Chondrocyte (in vitro differentiated cells): Measurements from ENCODE around the gene THAP12. TPM values are rescaled to one million over a fixed set of nuclear protein-coding genes. Genes with fewer than 3 reads are reported as not detected.

Experiments
- DNase-seq: peaks from one replicate; pipeline ENCODE4 v3.0.0; 2021; ENCODE audit warnings: mixed read lengths, low spot score
- H3K27ac Mint-ChIP-seq: one replicate; pipeline ENCODE4 v1.8.0; 2021; ENCODE audit warnings: mild to moderate bottlenecking, moderate library complexity, mixed read lengths; ENCODE audit not compliant: unreplicated experiment
- H3K27me3 Mint-ChIP-seq: 2 replicates; pipeline ENCODE4 v1.8.0; 2021; ENCODE audit warnings: low read depth, mixed read lengths
- H3K36me3 Mint-ChIP-seq: 2 replicates; pipeline ENCODE4 v1.8.0; 2021; ENCODE audit warnings: low read depth, mixed read lengths
- H3K4me1 Mint-ChIP-seq: 2 replicates; pipeline ENCODE4 v1.8.0; 2021; ENCODE audit warnings: low read depth, mild to moderate bottlenecking, mixed read lengths
- H3K4me3 Mint-ChIP-seq: one replicate; pipeline ENCODE4 v1.8.0; 2021; ENCODE audit warnings: mild to moderate bottlenecking, moderate library complexity, mixed read lengths; ENCODE audit not compliant: unreplicated experiment
- H3K9me3 Mint-ChIP-seq: 2 replicates; pipeline ENCODE4 v1.8.0; 2021; ENCODE audit warnings: low read depth, mixed read lengths
- total RNA-seq: library from RNA; stranded (reverse); gene quantifications from 3 replicates; pipeline ENCODE4 v1.2.1, GENCODE V29; 2021
- TF ChIP-seq, protein P1 (sequence below): fragments of 200-600 bp; sonication (generic); IDR thresholded peaks from 2 replicates; pipeline ENCODE4 v1.5.0; 2021; ENCODE audit warnings: antibody characterized with exemption, mild to moderate bottlenecking, moderate library complexity

Gene THAP12
- total RNA-seq, 1 donor from 2014 or later = 32.8 TPM

GRCh38 chr11:76313913-76314740 lies 66.8 kb downstream of the THAP12 start:
- H3K4me3 Mint-ChIP-seq = no peak overlapping the region
- no peaks in the 10 kb centered on the region for H3K36me3 Mint-ChIP-seq
- H3K4me1 Mint-ChIP-seq = no peaks in the 10 kb centered on the region
- DNase-seq = no peak
- TF ChIP-seq, protein P1, sequence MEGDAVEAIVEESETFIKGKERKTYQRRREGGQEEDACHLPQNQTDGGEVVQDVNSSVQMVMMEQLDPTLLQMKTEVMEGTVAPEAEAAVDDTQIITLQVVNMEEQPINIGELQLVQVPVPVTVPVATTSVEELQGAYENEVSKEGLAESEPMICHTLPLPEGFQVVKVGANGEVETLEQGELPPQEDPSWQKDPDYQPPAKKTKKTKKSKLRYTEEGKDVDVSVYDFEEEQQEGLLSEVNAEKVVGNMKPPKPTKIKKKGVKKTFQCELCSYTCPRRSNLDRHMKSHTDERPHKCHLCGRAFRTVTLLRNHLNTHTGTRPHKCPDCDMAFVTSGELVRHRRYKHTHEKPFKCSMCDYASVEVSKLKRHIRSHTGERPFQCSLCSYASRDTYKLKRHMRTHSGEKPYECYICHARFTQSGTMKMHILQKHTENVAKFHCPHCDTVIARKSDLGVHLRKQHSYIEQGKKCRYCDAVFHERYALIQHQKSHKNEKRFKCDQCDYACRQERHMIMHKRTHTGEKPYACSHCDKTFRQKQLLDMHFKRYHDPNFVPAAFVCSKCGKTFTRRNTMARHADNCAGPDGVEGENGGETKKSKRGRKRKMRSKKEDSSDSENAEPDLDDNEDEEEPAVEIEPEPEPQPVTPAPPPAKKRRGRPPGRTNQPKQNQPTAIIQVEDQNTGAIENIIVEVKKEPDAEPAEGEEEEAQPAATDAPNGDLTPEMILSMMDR = no peak
- H3K27me3 Mint-ChIP-seq = peaks cover 13% of the 10 kb centered on the region
- no peaks in the 10 kb centered on the region for H3K9me3 Mint-ChIP-seq
- H3K27ac Mint-ChIP-seq = no peak overlapping the region

DNA sequence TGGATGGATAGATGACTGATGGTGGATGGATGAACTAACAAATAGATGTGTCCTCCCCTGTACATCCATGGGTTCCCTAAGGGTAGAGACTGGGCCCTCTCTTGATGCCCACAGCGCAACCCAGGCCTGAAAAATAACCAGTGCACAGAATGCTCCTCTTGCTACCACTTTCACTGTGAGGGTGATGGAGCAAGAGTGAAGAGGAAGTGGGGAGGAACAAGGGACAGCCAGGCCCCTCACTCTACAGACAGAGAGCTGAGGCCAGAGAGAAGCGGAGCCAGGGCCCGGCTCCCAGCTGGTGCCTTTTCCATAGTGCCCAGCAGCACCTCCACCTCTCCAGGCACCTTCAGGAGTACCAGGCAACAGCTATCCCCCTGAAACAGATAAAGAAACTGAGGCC lies 67.7 kb downstream of the THAP12 start:
- no peaks in the 10 kb centered on the region for H3K36me3 Mint-ChIP-seq
- H3K4me3 Mint-ChIP-seq = no peak overlapping the region
- no peak for DNase-seq
- H3K27ac Mint-ChIP-seq = no peak overlapping the region
- no peaks in the 10 kb centered on the region for H3K4me1 Mint-ChIP-seq
- no peaks in the 10 kb centered on the region for H3K9me3 Mint-ChIP-seq
- H3K27me3 Mint-ChIP-seq = peaks cover 13% of the 10 kb centered on the region
- TF ChIP-seq, protein P1 = no peak

DNA sequence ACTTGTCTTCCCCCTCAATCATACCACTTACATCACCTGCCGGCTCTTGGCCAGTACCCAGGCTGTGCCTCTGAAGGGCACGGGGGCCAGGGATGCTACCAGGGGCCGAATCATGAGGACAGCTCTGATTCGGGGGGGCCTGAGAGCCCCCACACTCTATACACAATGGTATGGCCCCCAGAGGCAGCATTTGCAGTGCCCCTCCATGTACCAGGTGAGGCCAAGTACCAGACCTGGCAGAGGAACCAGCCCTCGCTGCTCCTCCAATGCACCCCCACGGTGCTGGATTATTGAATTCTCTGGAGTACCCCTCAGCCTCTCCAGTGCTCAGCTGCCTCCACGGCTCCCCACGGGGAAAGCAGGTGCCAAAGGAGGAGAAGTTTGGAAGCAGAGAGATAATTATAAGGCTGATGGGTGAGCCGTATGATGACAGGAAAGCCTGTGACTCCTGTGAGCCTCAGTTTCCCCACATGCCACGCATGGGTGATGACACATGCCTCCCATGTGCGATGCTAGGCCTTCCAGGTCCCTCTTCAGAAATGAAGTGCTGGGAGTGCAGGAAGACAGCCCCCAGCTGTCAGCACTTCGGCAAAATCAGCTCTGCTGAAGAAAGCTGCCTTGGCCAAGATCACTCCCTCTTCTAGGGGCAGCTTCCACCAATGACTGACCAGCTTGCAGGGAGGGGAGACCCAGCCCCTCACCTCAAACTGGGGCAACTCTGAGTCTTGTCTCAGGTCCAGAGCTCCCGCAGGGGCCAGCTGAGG lies 69.9 kb downstream of the THAP12 start:
- no peaks in the 10 kb centered on the region for H3K4me1 Mint-ChIP-seq
- H3K27ac Mint-ChIP-seq = no peak overlapping the region
- DNase-seq = no peak
- no peaks in the 10 kb centered on the region for H3K9me3 Mint-ChIP-seq
- TF ChIP-seq, protein P1 = no peak
- no peak overlapping the region for H3K4me3 Mint-ChIP-seq
- no peaks in the 10 kb centered on the region for H3K36me3 Mint-ChIP-seq
- peaks cover 13% of the 10 kb centered on the region for H3K27me3 Mint-ChIP-seq

DNA sequence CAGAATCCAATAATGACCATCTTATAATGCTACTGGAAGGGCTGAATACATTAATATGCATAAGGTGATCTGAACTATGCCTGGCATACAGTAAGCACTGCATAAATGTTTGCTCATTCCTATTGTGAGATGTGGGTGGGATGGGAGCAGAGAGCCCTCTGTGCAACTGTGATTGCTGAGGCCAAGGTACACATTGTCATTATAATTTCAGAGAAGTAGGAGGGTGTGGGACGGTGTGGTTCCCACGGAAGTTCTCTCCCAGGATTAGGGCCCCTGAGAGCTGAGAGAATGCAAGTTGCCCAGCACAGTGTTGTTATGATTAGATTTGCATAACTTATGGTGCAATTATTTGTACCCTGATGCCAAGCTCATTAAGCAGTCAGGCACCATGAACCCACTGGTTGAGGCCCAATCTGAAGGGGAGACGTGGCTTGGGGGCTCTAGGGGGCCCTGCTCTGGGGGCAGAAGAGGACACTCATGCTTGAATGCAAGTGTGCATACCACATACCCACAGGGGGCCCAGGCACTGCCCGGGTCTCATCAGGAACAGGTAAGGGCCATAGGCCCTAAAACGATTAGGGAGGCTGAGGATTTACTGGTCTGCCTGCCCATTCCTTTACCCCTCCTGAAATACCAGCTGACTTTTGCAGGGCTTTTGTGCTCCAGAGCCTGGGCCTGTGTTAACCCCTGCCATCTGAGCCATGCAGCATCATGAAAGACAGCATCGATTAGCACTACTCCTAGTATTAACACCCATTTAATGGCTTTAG lies 72.8 kb downstream of the THAP12 start:
- DNase-seq = no peak
- Mint-ChIP-seq H3K27ac (no peak overlapping the region), H3K4me3 (no peak overlapping the region), H3K9me3 (no peaks in the 10 kb centered on the region), H3K4me1 (no peaks in the 10 kb centered on the region), H3K27me3 (peaks cover 11% of the 10 kb centered on the region), H3K36me3 (no peaks in the 10 kb centered on the region)
- TF ChIP-seq, protein P1 = no peak

DNA sequence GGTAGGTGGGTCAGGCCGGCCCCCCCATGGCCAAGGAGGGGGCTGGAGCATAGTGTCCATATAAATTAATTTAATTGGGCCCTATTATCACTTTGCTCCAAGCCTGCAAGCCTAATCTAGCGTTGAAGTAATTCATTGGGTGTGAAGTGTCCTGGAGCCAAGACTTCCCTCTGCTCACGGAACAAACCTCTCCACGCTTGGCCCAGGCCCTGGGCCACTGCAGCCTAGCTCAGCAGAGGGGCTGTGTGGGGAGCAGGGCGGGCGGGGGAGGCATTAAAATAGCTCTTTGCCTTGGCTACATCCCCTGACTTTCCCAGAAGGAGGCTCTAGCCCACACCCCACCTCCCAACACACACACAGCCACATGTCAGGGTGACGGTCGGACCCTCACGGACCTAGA lies 73.5 kb downstream of the THAP12 start:
- Mint-ChIP-seq H3K27me3 (peaks cover 6% of the 10 kb centered on the region), H3K36me3 (no peaks in the 10 kb centered on the region), H3K4me3 (no peak overlapping the region), H3K4me1 (no peaks in the 10 kb centered on the region), H3K9me3 (no peaks in the 10 kb centered on the region), H3K27ac (no peak overlapping the region)
- DNase-seq = no peak
- TF ChIP-seq, protein P1 = no peak
